ENCODE results near the gene KIFC1.
A peak's percentile ranks its signal among the peaks of the same experiment; 100 is the strongest.

KIFC1 gene

GRCh38 chr6:33445119-33445603 is 53.5 kb downstream of the KIFC1 start:
- no peak for DNase-seq

- no peak for DNase-seq
Observed at GRCh38 chr6:33446356-33446755, 54.7 kb downstream of the KIFC1 start.

- DNase-seq: no peak
Observed at GRCh38 chr6:33450434-33450833, 58.8 kb downstream of the KIFC1 start.

DNA sequence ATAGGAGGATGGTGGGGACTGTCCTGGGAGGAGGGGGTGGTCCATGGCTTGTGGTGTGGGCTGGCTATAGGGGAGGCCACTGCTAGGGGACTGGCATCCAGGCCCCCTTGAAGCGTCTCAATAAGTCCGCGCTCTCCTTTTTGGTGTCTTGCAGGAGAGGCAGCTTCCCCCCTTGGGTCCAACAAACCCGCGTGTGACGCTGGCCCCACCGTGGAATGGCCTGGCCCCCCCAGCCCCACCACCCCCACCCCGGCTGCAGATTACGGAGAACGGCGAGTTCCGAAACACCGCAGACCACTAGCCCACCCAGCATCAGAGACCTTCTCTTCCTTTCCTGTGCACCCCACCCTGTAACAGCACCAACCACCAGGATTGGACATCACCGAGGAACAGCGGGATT is 60.0 kb downstream of the KIFC1 start:
- no peak for DNase-seq

DNA sequence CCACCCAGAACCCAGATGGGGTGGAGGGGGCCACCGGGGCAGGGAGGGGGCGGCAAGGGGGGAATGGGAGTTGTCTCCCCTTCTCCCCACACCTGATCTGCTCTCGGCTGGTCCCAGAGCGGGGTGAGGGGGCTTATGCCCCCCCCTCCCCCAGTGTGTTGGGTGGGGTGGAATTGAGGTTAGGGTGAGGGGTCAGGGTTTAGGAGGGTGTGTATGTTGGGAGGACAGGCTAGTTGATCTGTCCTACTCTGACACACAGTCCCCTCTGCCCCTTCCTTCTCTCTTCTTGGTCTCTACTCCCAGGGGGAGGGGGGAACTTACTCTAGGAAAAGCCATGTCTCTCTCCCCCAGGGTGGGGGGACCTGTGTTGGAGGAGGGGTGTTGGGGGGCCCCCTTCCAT is 60.9 kb downstream of the KIFC1 start:
- DNase-seq: no peak

DNA sequence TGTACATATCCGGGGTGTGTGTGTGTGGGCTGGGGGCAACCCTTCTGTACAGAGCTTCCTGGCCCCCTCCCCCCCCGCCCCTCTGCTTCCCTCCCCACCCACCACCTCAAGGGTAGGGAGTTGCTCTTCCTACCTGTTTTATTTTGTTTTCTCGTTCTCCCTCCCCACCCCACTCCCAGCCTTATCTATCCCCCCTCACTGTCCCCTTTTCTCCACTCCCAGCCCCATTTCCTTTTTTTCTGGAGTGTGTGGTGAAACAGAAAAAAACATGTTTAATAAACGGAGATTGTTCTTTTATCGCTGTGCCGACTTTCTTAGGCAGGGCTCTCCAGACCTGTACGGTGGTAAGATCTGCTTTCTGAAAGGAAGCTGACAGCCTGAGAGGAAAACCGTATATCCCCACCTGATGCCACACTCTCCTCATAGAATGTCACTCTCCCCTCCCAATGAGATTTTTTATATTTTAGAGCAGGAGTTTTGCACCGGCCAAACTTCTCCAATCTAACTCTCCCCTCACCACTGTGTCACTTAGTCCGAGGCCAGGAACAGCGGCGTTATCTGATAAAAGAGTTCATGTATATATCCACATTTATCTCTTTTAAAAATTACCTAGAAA is 61.9 kb downstream of the KIFC1 start:
- no peak for DNase-seq

- peak; percentile 72 to 86 (median 85) for DNase-seq
Observed at GRCh38 chr6:33454009-33454946, 62.7 kb downstream of the KIFC1 start, which contains the start of gene ZBTB9. Gene ZBTB9 (plus strand): TSS chr6:33454576. CDS start chr6:33455101, 525 bp downstream.

DNA sequence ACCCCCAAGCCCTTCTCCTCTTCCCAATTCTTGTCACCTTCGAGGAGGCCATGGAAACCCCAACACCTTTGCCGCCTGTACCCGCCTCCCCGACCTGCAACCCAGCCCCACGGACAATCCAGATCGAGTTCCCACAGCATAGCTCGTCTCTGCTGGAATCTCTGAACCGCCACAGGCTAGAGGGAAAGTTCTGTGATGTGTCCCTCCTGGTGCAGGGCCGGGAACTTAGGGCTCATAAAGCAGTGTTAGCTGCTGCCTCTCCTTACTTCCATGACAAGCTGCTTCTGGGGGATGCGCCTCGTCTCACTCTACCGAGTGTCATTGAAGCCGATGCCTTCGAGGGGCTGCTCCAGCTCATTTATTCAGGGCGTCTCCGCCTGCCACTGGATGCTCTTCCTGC is 63.4 kb downstream of the KIFC1 start:
- no peak for DNase-seq

DNA sequence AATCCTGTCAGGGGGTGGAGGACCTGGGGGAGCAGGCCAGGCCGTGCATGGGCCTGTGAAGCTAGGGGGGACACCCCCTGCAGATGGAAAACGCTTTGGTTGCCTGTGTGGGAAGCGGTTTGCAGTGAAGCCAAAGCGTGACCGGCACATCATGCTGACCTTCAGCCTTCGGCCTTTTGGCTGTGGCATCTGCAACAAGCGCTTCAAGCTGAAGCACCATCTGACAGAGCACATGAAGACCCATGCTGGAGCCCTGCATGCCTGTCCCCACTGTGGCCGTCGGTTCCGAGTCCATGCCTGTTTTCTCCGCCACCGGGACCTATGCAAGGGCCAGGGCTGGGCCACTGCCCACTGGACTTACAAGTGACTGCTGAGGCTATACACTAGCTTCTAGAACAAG is 64.5 kb downstream of the KIFC1 start:
- no peak for DNase-seq

DNA sequence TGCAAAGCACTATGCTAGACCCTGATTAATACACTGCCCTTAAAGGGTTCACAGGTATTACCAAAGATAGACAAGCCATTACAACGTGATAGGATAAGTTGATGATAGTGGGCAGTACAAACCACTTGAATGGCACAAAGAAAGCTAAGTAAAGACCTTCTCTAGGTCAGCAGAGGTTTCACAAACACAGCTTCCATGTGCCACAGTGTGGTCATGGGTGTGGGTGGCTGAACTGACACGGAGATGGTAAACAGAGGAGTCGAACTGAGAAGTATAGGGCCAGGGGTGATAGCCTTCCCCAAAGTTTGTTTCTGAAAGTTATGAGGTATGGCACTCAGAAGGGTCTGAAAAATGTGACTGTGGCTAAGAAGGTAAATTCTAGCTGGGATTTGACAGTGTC is 67.1 kb downstream of the KIFC1 start:
- DNase-seq: no peak

- DNase-seq: no peak
Observed at GRCh38 chr6:33459226-33459625, 67.6 kb downstream of the KIFC1 start.

Measured in activated CD4-positive, CD25-positive, alpha-beta regulatory T cell (primary cell).